Stimulated activated CD8-positive, alpha-beta memory T cell treated with anti-CD3 and anti-CD28 coated beads, Interleukin-2, amount 100 ng/mL, for 1 hour (primary cell): ENCODE measurements around the gene SLC19A1.
"Not testable (repeated sequence)": the region's sequence is repeated elsewhere in the genome, so short reads cannot be mapped to it uniquely, and the experiment has no call there.

Source experiments
- DNase-seq, 2 donors: peaks; one replicate each; pipeline ENCODE4 v3.0.0-alpha.2; 2020; ENCODE audit warnings: low read depth in 2 of 2

The SLC19A1 gene

GRCh38 chr21:45506241-45506817 lies 35.9 kb downstream of the SLC19A1 start:
- DNase-seq, result no peak

GRCh38 chr21:45505416-45506021 lies 36.7 kb downstream of the SLC19A1 start:
- no peak for DNase-seq

- no peak for DNase-seq
These were observed 37.5 kb downstream of the SLC19A1 start for GRCh38 chr21:45504516-45505415.

- no peak for DNase-seq
These were observed 38.2 kb downstream of the SLC19A1 start for GRCh38 chr21:45504021-45504515.

- DNase-seq, result not testable (repeated sequence)
These were observed 39.0 kb downstream of the SLC19A1 start for GRCh38 chr21:45503226-45503625.

- DNase-seq, result no peak
These were observed 39.6 kb downstream of the SLC19A1 start for GRCh38 chr21:45502600-45502999.

GRCh38 chr21:45502006-45502345 lies 40.3 kb downstream of the SLC19A1 start:
- DNase-seq, result no peak

- not testable (repeated sequence) for DNase-seq
These were observed 40.9 kb downstream of the SLC19A1 start for GRCh38 chr21:45501081-45502005.

GRCh38 chr21:45499970-45500577 lies 42.2 kb downstream of the SLC19A1 start:
- DNase-seq, result no peak

GRCh38 chr21:45499201-45499750 lies 43.0 kb downstream of the SLC19A1 start:
- no peak for DNase-seq

GRCh38 chr21:45498646-45499000 lies 43.6 kb downstream of the SLC19A1 start:
- no peak for DNase-seq

GRCh38 chr21:45497846-45498645 lies 44.2 kb downstream of the SLC19A1 start:
- no peak for DNase-seq

- no peak for DNase-seq
These were observed 45.0 kb downstream of the SLC19A1 start for GRCh38 chr21:45496968-45497845.

GRCh38 chr21:45496151-45496967 lies 45.9 kb downstream of the SLC19A1 start:
- DNase-seq, result no peak

- DNase-seq, result no peak
These were observed 47.2 kb downstream of the SLC19A1 start for GRCh38 chr21:45494851-45495680.

- no peak for DNase-seq
These were observed 47.9 kb downstream of the SLC19A1 start for GRCh38 chr21:45494135-45494850.
